ENCODE measurements around the gene TIAM2.

Gene TIAM2

DNA sequence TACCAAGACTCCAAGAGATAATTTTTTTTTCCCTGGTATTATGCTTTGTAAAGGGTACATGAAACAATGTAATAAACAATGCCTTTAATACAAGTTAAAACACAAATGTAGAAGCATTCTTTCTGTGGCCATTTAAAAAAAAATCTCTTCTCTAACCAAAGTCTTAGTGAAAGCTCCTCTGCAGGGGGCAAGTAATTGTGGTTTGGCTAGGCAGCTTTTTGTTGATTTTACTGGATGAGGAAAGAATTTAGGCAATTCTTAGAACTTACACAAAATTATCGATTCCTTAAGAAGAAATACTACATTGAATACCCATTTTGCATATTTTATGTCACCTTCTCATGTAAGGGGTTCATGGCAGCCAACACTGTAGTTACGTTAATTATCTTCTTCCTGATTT is 306.8 kb downstream of the TIAM2 start:
- FAIRE-seq (no peak), DNase-seq (ENCODE audit: extremely low spot score, insufficient read length, low read depth) (no peak)

DNA sequence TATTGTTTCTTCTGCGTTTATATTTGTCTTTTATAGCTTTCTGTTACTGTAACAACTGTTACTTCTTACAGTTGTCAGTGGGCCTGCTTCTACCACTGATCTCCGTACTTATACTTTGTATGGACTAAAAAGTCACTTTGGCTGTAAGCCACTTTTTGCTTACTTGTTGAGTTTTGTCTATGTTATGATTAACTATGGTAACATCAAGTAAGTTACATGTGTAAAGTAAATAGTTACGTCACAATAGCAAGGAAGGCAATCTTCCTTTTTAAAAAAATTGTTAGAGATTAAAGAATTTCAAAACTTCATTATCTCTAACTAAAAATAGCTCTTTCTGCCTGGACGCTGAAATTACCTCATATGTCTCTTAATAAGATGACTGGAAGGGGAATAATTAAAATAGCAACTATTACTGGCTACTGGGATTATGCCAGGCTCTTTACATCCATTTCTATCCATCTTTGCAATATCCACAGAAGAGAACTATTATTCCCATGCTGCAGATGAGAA is 308.3 kb downstream of the TIAM2 start:
- DNase-seq (ENCODE audit: extremely low spot score, insufficient read length, low read depth) (no peak), FAIRE-seq (no peak)

DNA sequence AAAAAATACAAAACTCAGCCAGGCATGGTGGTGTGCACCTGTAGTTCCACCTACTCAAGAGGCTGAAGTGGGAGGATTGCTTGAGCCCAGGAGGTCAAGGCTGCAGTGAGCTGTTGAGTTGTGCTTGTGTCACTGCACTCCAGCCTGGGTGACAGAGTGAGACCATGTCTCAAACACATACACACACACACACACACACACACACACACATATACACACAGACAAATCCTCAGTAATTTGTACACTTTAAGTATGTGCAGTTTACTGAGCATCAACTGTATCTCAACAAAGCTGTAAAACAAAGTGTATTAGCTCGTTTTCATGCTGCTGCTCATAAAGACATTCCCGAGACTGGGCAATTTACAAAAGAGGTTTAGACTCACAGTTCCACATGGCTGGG is 311.8 kb downstream of the TIAM2 start:
- DNase-seq (ENCODE audit: extremely low spot score, insufficient read length, low read depth) (no peak), FAIRE-seq (no peak)
